SK-N-SH treated with all-trans-retinoic acid at 6 μM for 48 hours (cell line): Measurements from ENCODE around the gene ANXA11.

ENCODE experiments used
- ARNTL ChIP-seq: fragments of 450-650 bp; formaldehyde crosslinking; IDR thresholded peaks from 2 replicates; pipeline ENCODE4 v1.5.0; 2020; ENCODE audit warnings: low read depth, mild to moderate bottlenecking, moderate library complexity, borderline replicate concordance
- CREB5 ChIP-seq: fragments of 250-450 bp; sonication (Bioruptor Pico); IDR thresholded peaks from 2 replicates; pipeline ENCODE4 v1.5.1; 2020; ENCODE audit warnings: low read depth, mild to moderate bottlenecking, moderate library complexity
- PATZ1 ChIP-seq: fragments of 250-450 bp; sonication (Bioruptor Pico); IDR thresholded peaks from 2 replicates; pipeline ENCODE4 v1.8.0; 2020; ENCODE audit warnings: mild to moderate bottlenecking, moderate library complexity, borderline replicate concordance
- SNAI2 ChIP-seq: fragments of 250-450 bp; sonication (Bioruptor Pico); IDR thresholded peaks from 2 replicates; pipeline ENCODE4 v1.5.0; 2020; ENCODE audit warnings: mild to moderate bottlenecking, moderate library complexity
- TSHZ2 ChIP-seq: fragments of 250-450 bp; sonication (Bioruptor Pico); IDR thresholded peaks from 2 replicates; pipeline ENCODE4 v1.5.0; 2020; ENCODE audit warnings: mild to moderate bottlenecking, moderate library complexity

GRCh38 chr10:80186364-80187012, 18.8 kb downstream of the ANXA11 start:
- TF ChIP-seq PATZ1 (CRISPR knock-in tag), result no peak
- TF ChIP-seq ARNTL, result no peak
- TF ChIP-seq TSHZ2 (CRISPR knock-in tag), result no peak
- TF ChIP-seq SNAI2 (CRISPR knock-in tag), result no peak
- no peak for TF ChIP-seq CREB5 (CRISPR knock-in tag)
